Measurements from ENCODE around the gene LRP1.
A peak's percentile ranks its signal among the peaks of the same experiment; 100 is the strongest.

- TF ChIP-seq CTCF (IDR thresholded peaks at IDR 0.05; ENCODE audit: poor library complexity) = peak; percentile 65
- no peak for TF ChIP-seq EZH2 (IDR thresholded peaks at IDR 0.05; ENCODE audit: borderline replicate concordance)
Observed at GRCh38 chr12:57175428-57176138, 47.3 kb downstream of the LRP1 start.
